ENCODE measurements around the gene HINT1.
"Not testable (repeated sequence)": the region's sequence is repeated elsewhere in the genome, so short reads cannot be mapped to it uniquely, and the experiment has no call there.

Gene HINT1

GRCh38 chr5:131165119-131165727, at the start of gene HINT1:
HINT1 (minus strand) TSS chr5:131165256; CDS start chr5:131165205, 51 bp downstream.
- peak; percentile 92 for DNase-seq

- no peak for DNase-seq
Observed at GRCh38 chr5:131214609-131215227, 49.7 kb upstream of the HINT1 start.

GRCh38 chr5:131212471-131213021, 47.5 kb upstream of the HINT1 start:
- no peak for DNase-seq

GRCh38 chr5:131211669-131212068, 46.6 kb upstream of the HINT1 start:
- DNase-seq: no peak

- DNase-seq: no peak
Observed at GRCh38 chr5:131210151-131210510, 45.1 kb upstream of the HINT1 start.

- peak; percentile 28 for DNase-seq
Observed at GRCh38 chr5:131209506-131210150, 44.6 kb upstream of the HINT1 start.

- DNase-seq: no peak
Observed at GRCh38 chr5:131209175-131209505, 44.1 kb upstream of the HINT1 start.

GRCh38 chr5:131206772-131207171, 41.7 kb upstream of the HINT1 start:
- no peak for DNase-seq

GRCh38 chr5:131206061-131206460, 41.0 kb upstream of the HINT1 start:
- no peak for DNase-seq

GRCh38 chr5:131204964-131205363, 39.9 kb upstream of the HINT1 start:
- DNase-seq: no peak

GRCh38 chr5:131200560-131200959, 35.5 kb upstream of the HINT1 start:
- DNase-seq: no peak

- DNase-seq: no peak
Observed at GRCh38 chr5:131198625-131199024, 33.6 kb upstream of the HINT1 start.

GRCh38 chr5:131196331-131196730, 31.3 kb upstream of the HINT1 start:
- no peak for DNase-seq

- no peak for DNase-seq
Observed at GRCh38 chr5:131195696-131196095, 30.6 kb upstream of the HINT1 start.

- no peak for DNase-seq
Observed at GRCh38 chr5:131194725-131195124, 29.7 kb upstream of the HINT1 start.

GRCh38 chr5:131193897-131194296, 28.8 kb upstream of the HINT1 start:
- not testable (repeated sequence) for DNase-seq

GRCh38 chr5:131193106-131193505, 28.1 kb upstream of the HINT1 start:
- no peak for DNase-seq

GRCh38 chr5:131186561-131187256, 21.7 kb upstream of the HINT1 start:
- no peak for DNase-seq

- no peak for DNase-seq
Observed at GRCh38 chr5:131185523-131186104, 20.6 kb upstream of the HINT1 start.

GRCh38 chr5:131182839-131183238, 17.8 kb upstream of the HINT1 start:
- no peak for DNase-seq

- DNase-seq: no peak
Observed at GRCh38 chr5:131180407-131180806, 15.4 kb upstream of the HINT1 start.

GRCh38 chr5:131171276-131171810, 6.3 kb upstream of the HINT1 start:
- DNase-seq: peak; percentile 12

Measured in NK-92 treated with Interleukin-12 subunit alpha and Interleukin-12 subunit beta, amount 100 ng/mL, for 24 hours (cell line).